ENCODE results near the gene FAM13A. TPM values are rescaled to one million over a fixed set of nuclear protein-coding genes. Genes with fewer than 3 reads are reported as not detected.

The FAM13A gene
- total and polyA plus RNA-seq, 2 of the 4 experiments (the other 2 are of a cell fraction): 13.1 to 22.0 TPM

GRCh38 chr4:88750369-88750768, 306.6 kb downstream of the FAM13A start:
- ChIA-PET POLR2A (ENCODE audit: unreplicated experiment) (no interaction called here), CTCF (interaction anchor here (1.1 kb wide), 1 partner anchor 27 kb away, joined by 3 read pairs; no protein-coding TSS in a partner anchor)
- no peak overlapping the region for H3K23ac ChIP-seq (ENCODE audit: low read depth, low read length)
- no peak overlapping the region for H3K4me2 ChIP-seq (ENCODE audit: low read depth, low read length)
- no peak overlapping the region for H2BK120ac ChIP-seq (ENCODE audit: low read depth, low read length)
- H2AK9ac ChIP-seq (replicated peaks; ENCODE audit: low read depth, low read length, poor library complexity): no peak overlapping the region
- no TSS peak for BruUV-seq (replicated peaks)
- no peak overlapping the region for H2BK5ac ChIP-seq (ENCODE audit: low read depth, low read length, poor library complexity, severe bottlenecking)
- no peaks in the 10 kb centered on the region for H4K20me1 ChIP-seq (ENCODE audit: insufficient read depth, low read length)
- H3K36me3 ChIP-seq (ENCODE audit: control insufficient read depth, insufficient read depth, low read length): peaks cover 33% of the 10 kb centered on the region
- H3K18ac ChIP-seq (ENCODE audit: low read depth, low read length): no peak overlapping the region
- no peak overlapping the region; the same call in 2 of the 3 replicates for H2BK15ac ChIP-seq (ENCODE audit: low read depth, low read length)
- no peak overlapping the region for H4K8ac ChIP-seq (ENCODE audit: low read depth in 2 of 2, low read length in 2 of 2)
- H3K79me1 ChIP-seq (ENCODE audit: low read depth in 1 of 2, low read length in 2 of 2): no peaks in the 10 kb centered on the region; a peak in 1 of 4 replicates
- no peak overlapping the region for H3K14ac ChIP-seq (replicated peaks; ENCODE audit: low read depth, low read length)
- no peaks in the 10 kb centered on the region for H3K9me3 ChIP-seq (ENCODE audit: control insufficient read depth, insufficient read depth, low read length)
- WGBS, 2 experiments (ENCODE audit: extremely low coverage in 2 of 2, insufficient read length in 1 of 2): 92% methylated on average over 9 of the region's 10 CpGs; no CpG with 5 or more reads in 1 of the 2 experiments
- H3K9ac ChIP-seq (ENCODE audit: low read depth, low read length): no peak overlapping the region
- ATAC-seq (ENCODE audit: low read depth) (no peak), DNase-seq (no peak)
- intact Hi-C loops (cut with micrococcal nuclease) (no loop called here), dilution Hi-C loops (cut with HindIII; ENCODE audit: low sequenced_read_pairs, unreplicated experiment) (no loop called here), in situ Hi-C loops (cut with MboI; ENCODE audit: low sequenced_read_pairs) (no loop called here)
- H4K5ac ChIP-seq (ENCODE audit: low read depth, low read length): no peak overlapping the region
- no peak for TF ChIP-seq SMC3 (IDR thresholded peaks at IDR 0.05; ENCODE audit: low read depth, low read length)
- TF ChIP-seq CTCF (conservative IDR thresholded peaks at IDR 0.05; ENCODE audit: low read depth, low read length): no peak
- TF ChIP-seq MXI1 (IDR thresholded peaks at IDR 0.05; ENCODE audit: borderline replicate concordance, low read depth, low read length): no peak
- no peak for TF ChIP-seq CEBPB (IDR thresholded peaks at IDR 0.05; ENCODE audit: low read depth, low read length)
- H4K91ac ChIP-seq (ENCODE audit: insufficient read depth, low read depth, low read length): no peak overlapping the region
- H2BK20ac ChIP-seq (ENCODE audit: low read depth, low read length): peak overlapping the region; percentile 18; the same call in 1 of the 2 replicates
- H3K27ac ChIP-seq (ENCODE audit: insufficient read depth, low read length): no peak overlapping the region
- peaks cover 6% of the 10 kb centered on the region for H3K4me1 ChIP-seq (ENCODE audit: control insufficient read depth, insufficient read depth, low read length)
- H3K9me1 ChIP-seq (ENCODE audit: insufficient read depth, low read length): peaks cover 9% of the 10 kb centered on the region
- no peak overlapping the region for H3K56ac ChIP-seq (ENCODE audit: extremely low read depth, insufficient read depth, low read length)
- H2AFZ ChIP-seq (replicated peaks; ENCODE audit: low read length, poor library complexity): no peak overlapping the region
- H2AK5ac ChIP-seq (ENCODE audit: low read depth, low read length): no peak overlapping the region
- no peaks in the 10 kb centered on the region for H3K27me3 ChIP-seq (ENCODE audit: control insufficient read depth, insufficient read depth, low read length)
- no peak overlapping the region for H3K4me3 ChIP-seq (ENCODE audit: insufficient read depth, low read depth, low read length)
- no peak overlapping the region for H3K4ac ChIP-seq (ENCODE audit: low read depth, low read length)

Data from IMR-90 (cell line).